ENCODE results near the gene POLR3E. TPM values are rescaled to one million over a fixed set of nuclear protein-coding genes. Genes with fewer than 3 reads are reported as not detected.

The POLR3E gene
- total RNA-seq, 1 donor from 2014 or later, result 91.3 TPM

DNA sequence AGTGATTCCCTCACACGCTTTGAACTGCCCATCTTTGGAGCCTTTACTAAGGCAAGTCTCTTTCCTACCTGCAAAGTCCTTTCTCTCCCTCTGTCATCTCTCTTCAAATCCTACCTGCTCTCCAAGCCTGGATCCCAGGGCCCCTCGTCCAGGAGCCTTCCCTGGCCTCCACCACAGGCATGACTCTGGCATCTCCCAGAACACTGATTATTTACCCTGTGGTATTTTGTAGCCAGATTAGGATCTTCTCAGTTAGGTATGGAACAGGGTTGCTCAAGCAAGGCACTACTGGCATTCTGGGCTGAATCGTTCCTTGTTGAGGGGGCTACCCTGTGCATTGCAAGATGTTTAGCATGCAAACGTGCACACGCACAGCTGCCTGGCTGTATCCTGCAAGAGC lies 31.9 kb upstream of the POLR3E start:
- Histone ChIP-seq H4K20me1 (ENCODE audit: low read depth) (no peaks in the 10 kb centered on the region), H3K9ac (no peak overlapping the region), H3K4me3 (no peak overlapping the region), H2AFZ (replicated peaks) (no peak overlapping the region), H3K4me1 (peaks cover 5% of the 10 kb centered on the region), H3K27me3 (no peaks in the 10 kb centered on the region), H3K79me2 (ENCODE audit: low read depth) (no peaks in the 10 kb centered on the region), H3K27ac (no peak overlapping the region), H3F3A (ENCODE audit: low read depth) (no peaks in the 10 kb centered on the region), H3K9me3 (ENCODE audit: low read depth) (no peaks in the 10 kb centered on the region), H3K36me3 (no peaks in the 10 kb centered on the region), H3K4me2 (no peak overlapping the region)
- Mint-ChIP-seq H3K27ac (no peak overlapping the region), H3K4me1 (peaks cover 8% of the 10 kb centered on the region), H3K4me3 (no peak overlapping the region), H3K27me3 (ENCODE audit: insufficient read depth, low read depth) (no peaks in the 10 kb centered on the region), H3K36me3 (peaks cover 5% of the 10 kb centered on the region), H3K9me3 (peaks cover 2% of the 10 kb centered on the region)
- DNase-seq (ENCODE audit: low spot score), result no peak
- no peak for TF ChIP-seq EZH2phosphoT487 (IDR thresholded peaks at IDR 0.05)
- TF ChIP-seq EZH2 (IDR thresholded peaks at IDR 0.05), result no peak
- TF ChIP-seq, protein P1, sequence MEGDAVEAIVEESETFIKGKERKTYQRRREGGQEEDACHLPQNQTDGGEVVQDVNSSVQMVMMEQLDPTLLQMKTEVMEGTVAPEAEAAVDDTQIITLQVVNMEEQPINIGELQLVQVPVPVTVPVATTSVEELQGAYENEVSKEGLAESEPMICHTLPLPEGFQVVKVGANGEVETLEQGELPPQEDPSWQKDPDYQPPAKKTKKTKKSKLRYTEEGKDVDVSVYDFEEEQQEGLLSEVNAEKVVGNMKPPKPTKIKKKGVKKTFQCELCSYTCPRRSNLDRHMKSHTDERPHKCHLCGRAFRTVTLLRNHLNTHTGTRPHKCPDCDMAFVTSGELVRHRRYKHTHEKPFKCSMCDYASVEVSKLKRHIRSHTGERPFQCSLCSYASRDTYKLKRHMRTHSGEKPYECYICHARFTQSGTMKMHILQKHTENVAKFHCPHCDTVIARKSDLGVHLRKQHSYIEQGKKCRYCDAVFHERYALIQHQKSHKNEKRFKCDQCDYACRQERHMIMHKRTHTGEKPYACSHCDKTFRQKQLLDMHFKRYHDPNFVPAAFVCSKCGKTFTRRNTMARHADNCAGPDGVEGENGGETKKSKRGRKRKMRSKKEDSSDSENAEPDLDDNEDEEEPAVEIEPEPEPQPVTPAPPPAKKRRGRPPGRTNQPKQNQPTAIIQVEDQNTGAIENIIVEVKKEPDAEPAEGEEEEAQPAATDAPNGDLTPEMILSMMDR (IDR thresholded peaks at IDR 0.05), result no peak

DNA sequence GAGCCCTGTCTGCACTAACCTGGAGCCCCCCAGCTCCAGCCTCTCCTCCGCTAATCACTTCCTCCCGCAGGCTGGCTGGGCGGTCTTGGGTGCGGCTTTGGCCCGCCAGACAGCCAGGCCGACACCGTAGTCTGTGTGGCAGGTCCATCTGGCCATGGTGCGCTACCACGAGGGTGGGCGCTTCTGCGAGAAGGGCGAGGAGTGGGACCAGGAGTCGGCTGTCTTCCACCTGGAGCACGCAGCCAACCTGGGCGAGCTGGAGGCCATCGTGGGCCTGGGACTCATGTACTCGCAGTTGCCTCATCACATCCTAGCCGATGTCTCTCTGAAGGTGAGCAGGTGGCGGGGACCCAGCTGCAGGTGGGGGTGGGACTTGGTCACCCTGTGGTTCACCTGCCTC lies 30.7 kb upstream of the POLR3E start:
- Mint-ChIP-seq H3K27ac (no peak overlapping the region), H3K9me3 (no peaks in the 10 kb centered on the region), H3K4me3 (no peak overlapping the region), H3K27me3 (ENCODE audit: insufficient read depth, low read depth) (no peaks in the 10 kb centered on the region), H3K36me3 (no peaks in the 10 kb centered on the region), H3K4me1 (peaks cover 8% of the 10 kb centered on the region)
- Histone ChIP-seq H4K20me1 (ENCODE audit: low read depth) (no peaks in the 10 kb centered on the region), H3K4me2 (no peak overlapping the region), H3K9ac (no peak overlapping the region), H3K4me1 (peaks cover 5% of the 10 kb centered on the region), H2AFZ (replicated peaks) (no peak overlapping the region), H3K9me3 (ENCODE audit: low read depth) (no peaks in the 10 kb centered on the region), H3K36me3 (no peaks in the 10 kb centered on the region), H3K27me3 (no peaks in the 10 kb centered on the region), H3F3A (ENCODE audit: low read depth) (no peaks in the 10 kb centered on the region), H3K4me3 (no peak overlapping the region), H3K27ac (no peak overlapping the region), H3K79me2 (ENCODE audit: low read depth) (no peaks in the 10 kb centered on the region)
- no peak for TF ChIP-seq EZH2phosphoT487 (IDR thresholded peaks at IDR 0.05)
- no peak for DNase-seq (ENCODE audit: low spot score)

DNA sequence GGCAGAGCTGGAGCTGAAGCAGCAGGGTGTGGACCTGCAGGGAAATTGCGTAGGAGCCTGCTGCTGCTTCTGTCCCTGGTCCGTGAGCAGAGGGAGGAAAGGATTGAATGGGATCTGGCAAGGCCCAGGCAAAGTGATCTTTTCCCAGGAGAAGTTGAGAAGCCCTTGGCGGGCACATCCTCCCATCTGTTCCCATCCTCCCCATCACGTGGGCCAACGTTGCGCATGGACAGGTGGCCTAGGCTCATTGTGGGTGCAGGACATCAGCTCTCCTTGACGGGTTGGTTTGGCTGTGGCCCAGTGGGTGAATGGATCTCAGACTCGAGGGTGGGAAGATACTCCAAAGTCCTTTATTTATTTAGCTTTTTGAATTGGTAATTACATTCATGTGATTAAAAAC lies 29.4 kb upstream of the POLR3E start:
- Mint-ChIP-seq H3K9me3 (no peaks in the 10 kb centered on the region), H3K27me3 (ENCODE audit: insufficient read depth, low read depth) (no peaks in the 10 kb centered on the region), H3K4me1 (peaks cover 8% of the 10 kb centered on the region), H3K36me3 (no peaks in the 10 kb centered on the region), H3K4me3 (no peak overlapping the region), H3K27ac (no peak overlapping the region)
- H3K9me3 ChIP-seq (ENCODE audit: low read depth), result no peaks in the 10 kb centered on the region
- no peak for TF ChIP-seq EZH2 (IDR thresholded peaks at IDR 0.05)
- H3F3A ChIP-seq (ENCODE audit: low read depth), result no peaks in the 10 kb centered on the region
- H3K4me1 ChIP-seq, result peaks cover 5% of the 10 kb centered on the region
- DNase-seq (ENCODE audit: low spot score), result no peak
- no peak overlapping the region for H2AFZ ChIP-seq (replicated peaks)
- no peaks in the 10 kb centered on the region for H3K79me2 ChIP-seq (ENCODE audit: low read depth)
- no peak overlapping the region for H3K27ac ChIP-seq
- H3K9ac ChIP-seq, result no peak overlapping the region
- no peak overlapping the region for H3K4me3 ChIP-seq
- H3K4me2 ChIP-seq, result no peak overlapping the region
- H3K36me3 ChIP-seq, result no peaks in the 10 kb centered on the region
- no peaks in the 10 kb centered on the region for H4K20me1 ChIP-seq (ENCODE audit: low read depth)
- no peaks in the 10 kb centered on the region for H3K27me3 ChIP-seq

DNA sequence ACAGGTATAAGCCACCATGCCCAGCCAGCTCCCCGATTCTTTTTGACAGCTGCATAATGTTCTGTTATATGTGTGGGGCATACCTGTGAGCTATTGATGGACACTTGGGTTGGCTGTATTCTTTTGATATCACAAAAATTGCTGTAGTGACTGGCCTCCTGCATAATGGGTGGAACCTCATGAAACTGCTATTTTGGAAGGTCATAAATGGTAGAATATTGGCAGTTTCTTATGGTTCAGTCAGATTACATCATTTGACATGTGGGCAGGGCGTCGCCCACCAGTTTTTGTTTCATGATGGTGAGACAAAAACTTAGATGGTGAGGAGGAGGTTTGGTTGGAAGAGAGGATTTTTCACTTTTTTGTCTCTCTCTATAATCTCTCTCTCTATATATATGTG lies 26.7 kb upstream of the POLR3E start:
- Histone ChIP-seq H2AFZ (replicated peaks) (no peak overlapping the region), H4K20me1 (ENCODE audit: low read depth) (no peaks in the 10 kb centered on the region), H3K4me2 (no peak overlapping the region), H3K36me3 (no peaks in the 10 kb centered on the region), H3K9me3 (ENCODE audit: low read depth) (no peaks in the 10 kb centered on the region), H3K4me3 (no peak overlapping the region), H3K79me2 (ENCODE audit: low read depth) (no peaks in the 10 kb centered on the region), H3K27me3 (no peaks in the 10 kb centered on the region), H3K4me1 (no peaks in the 10 kb centered on the region), H3F3A (ENCODE audit: low read depth) (no peaks in the 10 kb centered on the region), H3K9ac (no peak overlapping the region), H3K27ac (no peak overlapping the region)
- no peaks in the 10 kb centered on the region for H3K27me3 Mint-ChIP-seq (ENCODE audit: insufficient read depth, low read depth)
- TF ChIP-seq EZH2phosphoT487 (IDR thresholded peaks at IDR 0.05), result no peak
- no peak for TF ChIP-seq EZH2 (IDR thresholded peaks at IDR 0.05)
- TF ChIP-seq, protein P1 (IDR thresholded peaks at IDR 0.05), result no peak
- H3K27ac Mint-ChIP-seq, result no peak overlapping the region
- no peak overlapping the region for H3K4me3 Mint-ChIP-seq
- H3K4me1 Mint-ChIP-seq, result peaks cover under 1% of the 10 kb centered on the region
- H3K36me3 Mint-ChIP-seq, result no peaks in the 10 kb centered on the region
- no peaks in the 10 kb centered on the region for H3K9me3 Mint-ChIP-seq
- DNase-seq (ENCODE audit: low spot score), result no peak

Data from neural progenitor cell (in vitro differentiated cells).